HepG2 (cell line): ENCODE data around the gene ALKBH5. TPM values are rescaled to one million over a fixed set of nuclear protein-coding genes. Genes with fewer than 3 reads are reported as not detected.

ENCODE experiments used
- ATM ChIP-seq: fragments of 450-650 bp; IDR thresholded peaks from 2 replicates; pipeline ENCODE4 v1.7.1; 2017; ENCODE audit warnings: mild to moderate bottlenecking, borderline replicate concordance
- CCDC6 ChIP-seq: sonication (generic); formaldehyde crosslinking; IDR thresholded peaks from 2 replicates; pipeline ENCODE4 v1.8.1; 2022; ENCODE audit warnings: mild to moderate bottlenecking, missing genetic modification reagents, moderate library complexity
- GTF3A ChIP-seq: sonication (generic); formaldehyde crosslinking; conservative IDR thresholded peaks from 2 replicates; pipeline ENCODE4 v1.4.0; 2020; ENCODE audit warnings: mild to moderate bottlenecking, missing genetic modification reagents
- HOXD1 ChIP-seq: sonication (generic); formaldehyde crosslinking; IDR thresholded peaks from 2 replicates; pipeline ENCODE4 v1.5.0; 2020; ENCODE audit warnings: missing genetic modification reagents
- MXI1 ChIP-seq: IDR thresholded peaks from 3 replicates; pipeline ENCODE4 v1.6.1; 2012; ENCODE audit warnings: low read depth, low read length, inconsistent platforms, borderline replicate concordance
- SP140L ChIP-seq: sonication (generic); formaldehyde crosslinking; IDR thresholded peaks from 2 replicates; pipeline ENCODE4 v1.4.0; 2020; ENCODE audit warnings: missing genetic modification reagents, borderline replicate concordance
- SUZ12 ChIP-seq: fragments of 150-350 bp; IDR thresholded peaks from 2 replicates; pipeline ENCODE4 v1.6.1; 2014; ENCODE audit warnings: low read depth, low read length
- ZNF20 ChIP-seq: sonication (generic); formaldehyde crosslinking; IDR thresholded peaks from 2 replicates; pipeline ENCODE4 v1.4.0; 2020; ENCODE audit warnings: mild to moderate bottlenecking, moderate library complexity, missing genetic modification reagents
- ZNF264 ChIP-seq: sonication (generic); formaldehyde crosslinking; IDR thresholded peaks from 2 replicates; pipeline ENCODE4 v1.4.0; 2020; ENCODE audit warnings: missing genetic modification reagents
- ZNF432 ChIP-seq: sonication (generic); formaldehyde crosslinking; IDR thresholded peaks from 2 replicates; pipeline ENCODE4 v1.5.0; 2020; ENCODE audit warnings: missing genetic modification reagents, mild to moderate bottlenecking, borderline replicate concordance
- ZNF7 ChIP-seq: IDR thresholded peaks from 2 replicates; pipeline ENCODE4 v1.6.1; 2016; ENCODE audit warnings: missing biosample characterization, missing genetic modification reagents
- ZNF768 ChIP-seq: sonication (generic); formaldehyde crosslinking; IDR thresholded peaks from 2 replicates; pipeline ENCODE4 v1.4.0; 2020; ENCODE audit warnings: missing genetic modification reagents
- ZSCAN29 ChIP-seq: sonication (generic); formaldehyde crosslinking; conservative IDR thresholded peaks from 2 replicates; pipeline ENCODE4 v1.4.0; 2020; ENCODE audit warnings: mild to moderate bottlenecking, missing genetic modification reagents
- polyA plus RNA-seq, 8 experiments: library from polyadenylated mRNA; depleted of rRNA in 3 of 8; stranded (reverse) in 7 of 8; unstranded in 1 of 8; fragments of >200 nt; fragmentation: Illumina TruSeq in 4 of 8; extraction: Trizol in 4 of 8; gene quantifications; 2 replicates each; pipeline versions ENCODE4 v1.2.1 to v1.2.3, GENCODE V29; 2011 to 2016; ENCODE audit warnings: low read depth in 4 of 8, missing spikeins in 1 of 8, mixed read lengths in 1 of 8; ENCODE audit not compliant: insufficient read depth in 1 of 8
- total RNA-seq, 5 experiments: library from RNA; depleted of rRNA; stranded (reverse); fragments of >200 nt; fragmentation: Illumina TruSeq; extraction: Trizol; gene quantifications; 2 replicates each; pipeline ENCODE4 v1.2.3, GENCODE V29; 2016; ENCODE audit warnings: low read depth in 1 of 5
- TF ChIP-seq, protein P1 (sequence below): sonication (generic); formaldehyde crosslinking; IDR thresholded peaks from 2 replicates; pipeline ENCODE4 v1.5.0; 2020; ENCODE audit warnings: mild to moderate bottlenecking, low read depth, missing genetic modification reagents, borderline replicate concordance
- TF ChIP-seq, protein P2 (sequence below): IDR thresholded peaks from 2 replicates; pipeline ENCODE4 v1.6.1; 2016
- TF ChIP-seq, protein P3 (sequence below): conservative IDR thresholded peaks from 2 replicates; pipeline ENCODE4 v1.6.1; 2018; ENCODE audit warnings: missing genetic modification reagents
- TF ChIP-seq, protein P4 (sequence below): sonication (generic); formaldehyde crosslinking; IDR thresholded peaks from 2 replicates; pipeline ENCODE4 v1.4.0; 2020; ENCODE audit warnings: missing genetic modification reagents, mild to moderate bottlenecking, borderline replicate concordance
- TF ChIP-seq, protein P5 (sequence below): sonication (generic); formaldehyde crosslinking; IDR thresholded peaks from 2 replicates; pipeline ENCODE4 v1.5.1; 2020; ENCODE audit warnings: missing genetic modification reagents, mild to moderate bottlenecking, borderline replicate concordance
- TF ChIP-seq, protein P6 (sequence below): IDR thresholded peaks from 2 replicates; pipeline ENCODE4 v1.6.1; 2018; ENCODE audit warnings: missing genetic modification reagents
- TF ChIP-seq, protein P7 (sequence below): sonication (generic); formaldehyde crosslinking; IDR thresholded peaks from 2 replicates; pipeline ENCODE4 v1.8.0; 2022; ENCODE audit warnings: mild to moderate bottlenecking, missing genetic modification reagents, moderate library complexity

The ALKBH5 gene
- total and polyA plus RNA-seq, 2 of the 13 experiments (the other 11 are each of a cell fraction or from before 2014, with no cell fraction given) = 68.9 to 76.9 TPM

DNA sequence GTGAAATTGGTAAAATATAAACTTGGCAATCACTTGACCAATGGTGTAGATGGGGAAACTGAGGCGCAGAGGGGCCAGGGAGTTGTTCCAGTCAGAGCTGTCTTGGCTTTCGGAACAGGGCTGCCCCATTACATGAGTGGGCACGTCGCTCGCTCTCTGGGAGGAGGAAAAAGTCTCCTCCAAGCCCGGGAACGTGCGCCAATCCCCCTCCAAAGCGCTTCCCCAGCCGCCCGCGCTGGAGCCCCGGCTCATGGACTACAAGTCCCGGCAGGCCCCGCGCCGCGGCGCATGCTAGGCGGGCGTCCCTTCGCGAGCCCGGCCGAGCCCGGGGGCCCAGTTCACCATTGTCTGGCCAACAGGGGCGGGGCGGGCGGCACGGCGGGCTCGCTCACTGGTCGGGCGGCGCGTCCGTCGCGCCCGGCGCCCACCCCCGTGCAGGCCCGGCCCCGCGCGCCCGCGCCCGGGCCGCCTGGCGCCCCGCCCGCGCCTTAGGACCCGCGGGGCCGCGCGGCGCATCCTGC lies 41.6 kb downstream of the ALKBH5 start, which contains the start of gene LLGL1 (continued):
- TF ChIP-seq, protein P1, sequence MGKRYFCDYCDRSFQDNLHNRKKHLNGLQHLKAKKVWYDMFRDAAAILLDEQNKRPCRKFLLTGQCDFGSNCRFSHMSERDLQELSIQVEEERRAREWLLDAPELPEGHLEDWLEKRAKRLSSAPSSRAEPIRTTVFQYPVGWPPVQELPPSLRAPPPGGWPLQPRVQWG = no peak
- TF ChIP-seq ZNF20 (CRISPR knock-in tag) (no peak), SUZ12 (peak; percentile 59; the same call in 1 of the 2 replicates), ZSCAN29 (CRISPR knock-in tag) (no peak), ZNF432 (no peak), ZNF768 (CRISPR knock-in tag) (no peak), ZNF7 (no peak), GTF3A (CRISPR knock-in tag) (no peak), SP140L (CRISPR knock-in tag) (no peak), ZNF264 (CRISPR knock-in tag) (no peak), CCDC6 (no peak), MXI1 (peak; percentile 70; the same call in 1 of the 3 replicates), HOXD1 (CRISPR knock-in tag) (no peak), ATM (no peak)
- TF ChIP-seq, protein P2, sequence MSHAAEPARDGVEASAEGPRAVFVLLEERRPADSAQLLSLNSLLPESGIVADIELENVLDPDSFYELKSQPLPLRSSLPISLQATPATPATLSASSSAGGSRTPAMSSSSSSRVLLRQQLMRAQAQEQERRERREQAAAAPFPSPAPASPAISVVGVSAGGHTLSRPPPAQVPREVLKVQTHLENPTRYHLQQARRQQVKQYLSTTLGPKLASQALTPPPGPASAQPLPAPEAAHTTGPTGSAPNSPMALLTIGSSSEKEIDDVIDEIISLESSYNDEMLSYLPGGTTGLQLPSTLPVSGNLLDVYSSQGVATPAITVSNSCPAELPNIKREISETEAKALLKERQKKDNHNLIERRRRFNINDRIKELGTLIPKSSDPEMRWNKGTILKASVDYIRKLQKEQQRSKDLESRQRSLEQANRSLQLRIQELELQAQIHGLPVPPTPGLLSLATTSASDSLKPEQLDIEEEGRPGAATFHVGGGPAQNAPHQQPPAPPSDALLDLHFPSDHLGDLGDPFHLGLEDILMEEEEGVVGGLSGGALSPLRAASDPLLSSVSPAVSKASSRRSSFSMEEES (CRISPR knock-in tag) = no peak; the same call in 1 of the 2 replicates
- TF ChIP-seq, protein P3, sequence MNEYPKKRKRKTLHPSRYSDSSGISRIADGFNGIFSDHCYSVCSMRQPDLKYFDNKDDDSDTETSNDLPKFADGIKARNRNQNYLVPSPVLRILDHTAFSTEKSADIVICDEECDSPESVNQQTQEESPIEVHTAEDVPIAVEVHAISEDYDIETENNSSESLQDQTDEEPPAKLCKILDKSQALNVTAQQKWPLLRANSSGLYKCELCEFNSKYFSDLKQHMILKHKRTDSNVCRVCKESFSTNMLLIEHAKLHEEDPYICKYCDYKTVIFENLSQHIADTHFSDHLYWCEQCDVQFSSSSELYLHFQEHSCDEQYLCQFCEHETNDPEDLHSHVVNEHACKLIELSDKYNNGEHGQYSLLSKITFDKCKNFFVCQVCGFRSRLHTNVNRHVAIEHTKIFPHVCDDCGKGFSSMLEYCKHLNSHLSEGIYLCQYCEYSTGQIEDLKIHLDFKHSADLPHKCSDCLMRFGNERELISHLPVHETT (CRISPR knock-in tag) = 0 out of 2 replicates have a peak, but pooled peaks have one; percentile 11
- TF ChIP-seq, protein P4, sequence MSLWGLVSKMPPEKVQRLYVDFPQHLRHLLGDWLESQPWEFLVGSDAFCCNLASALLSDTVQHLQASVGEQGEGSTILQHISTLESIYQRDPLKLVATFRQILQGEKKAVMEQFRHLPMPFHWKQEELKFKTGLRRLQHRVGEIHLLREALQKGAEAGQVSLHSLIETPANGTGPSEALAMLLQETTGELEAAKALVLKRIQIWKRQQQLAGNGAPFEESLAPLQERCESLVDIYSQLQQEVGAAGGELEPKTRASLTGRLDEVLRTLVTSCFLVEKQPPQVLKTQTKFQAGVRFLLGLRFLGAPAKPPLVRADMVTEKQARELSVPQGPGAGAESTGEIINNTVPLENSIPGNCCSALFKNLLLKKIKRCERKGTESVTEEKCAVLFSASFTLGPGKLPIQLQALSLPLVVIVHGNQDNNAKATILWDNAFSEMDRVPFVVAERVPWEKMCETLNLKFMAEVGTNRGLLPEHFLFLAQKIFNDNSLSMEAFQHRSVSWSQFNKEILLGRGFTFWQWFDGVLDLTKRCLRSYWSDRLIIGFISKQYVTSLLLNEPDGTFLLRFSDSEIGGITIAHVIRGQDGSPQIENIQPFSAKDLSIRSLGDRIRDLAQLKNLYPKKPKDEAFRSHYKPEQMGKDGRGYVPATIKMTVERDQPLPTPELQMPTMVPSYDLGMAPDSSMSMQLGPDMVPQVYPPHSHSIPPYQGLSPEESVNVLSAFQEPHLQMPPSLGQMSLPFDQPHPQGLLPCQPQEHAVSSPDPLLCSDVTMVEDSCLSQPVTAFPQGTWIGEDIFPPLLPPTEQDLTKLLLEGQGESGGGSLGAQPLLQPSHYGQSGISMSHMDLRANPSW (CRISPR knock-in tag) = no peak
- TF ChIP-seq, protein P5, sequence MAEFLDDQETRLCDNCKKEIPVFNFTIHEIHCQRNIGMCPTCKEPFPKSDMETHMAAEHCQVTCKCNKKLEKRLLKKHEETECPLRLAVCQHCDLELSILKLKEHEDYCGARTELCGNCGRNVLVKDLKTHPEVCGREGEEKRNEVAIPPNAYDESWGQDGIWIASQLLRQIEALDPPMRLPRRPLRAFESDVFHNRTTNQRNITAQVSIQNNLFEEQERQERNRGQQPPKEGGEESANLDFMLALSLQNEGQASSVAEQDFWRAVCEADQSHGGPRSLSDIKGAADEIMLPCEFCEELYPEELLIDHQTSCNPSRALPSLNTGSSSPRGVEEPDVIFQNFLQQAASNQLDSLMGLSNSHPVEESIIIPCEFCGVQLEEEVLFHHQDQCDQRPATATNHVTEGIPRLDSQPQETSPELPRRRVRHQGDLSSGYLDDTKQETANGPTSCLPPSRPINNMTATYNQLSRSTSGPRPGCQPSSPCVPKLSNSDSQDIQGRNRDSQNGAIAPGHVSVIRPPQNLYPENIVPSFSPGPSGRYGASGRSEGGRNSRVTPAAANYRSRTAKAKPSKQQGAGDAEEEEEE (CRISPR knock-in tag) = no peak
- TF ChIP-seq, protein P6, sequence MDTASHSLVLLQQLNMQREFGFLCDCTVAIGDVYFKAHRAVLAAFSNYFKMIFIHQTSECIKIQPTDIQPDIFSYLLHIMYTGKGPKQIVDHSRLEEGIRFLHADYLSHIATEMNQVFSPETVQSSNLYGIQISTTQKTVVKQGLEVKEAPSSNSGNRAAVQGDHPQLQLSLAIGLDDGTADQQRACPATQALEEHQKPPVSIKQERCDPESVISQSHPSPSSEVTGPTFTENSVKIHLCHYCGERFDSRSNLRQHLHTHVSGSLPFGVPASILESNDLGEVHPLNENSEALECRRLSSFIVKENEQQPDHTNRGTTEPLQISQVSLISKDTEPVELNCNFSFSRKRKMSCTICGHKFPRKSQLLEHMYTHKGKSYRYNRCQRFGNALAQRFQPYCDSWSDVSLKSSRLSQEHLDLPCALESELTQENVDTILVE (CRISPR knock-in tag) = no peak
- TF ChIP-seq, protein P7, sequence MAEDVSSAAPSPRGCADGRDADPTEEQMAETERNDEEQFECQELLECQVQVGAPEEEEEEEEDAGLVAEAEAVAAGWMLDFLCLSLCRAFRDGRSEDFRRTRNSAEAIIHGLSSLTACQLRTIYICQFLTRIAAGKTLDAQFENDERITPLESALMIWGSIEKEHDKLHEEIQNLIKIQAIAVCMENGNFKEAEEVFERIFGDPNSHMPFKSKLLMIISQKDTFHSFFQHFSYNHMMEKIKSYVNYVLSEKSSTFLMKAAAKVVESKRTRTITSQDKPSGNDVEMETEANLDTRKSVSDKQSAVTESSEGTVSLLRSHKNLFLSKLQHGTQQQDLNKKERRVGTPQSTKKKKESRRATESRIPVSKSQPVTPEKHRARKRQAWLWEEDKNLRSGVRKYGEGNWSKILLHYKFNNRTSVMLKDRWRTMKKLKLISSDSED (CRISPR knock-in tag) = no peak
